Measurements from ENCODE around the gene PTPRN2. TPM values are rescaled to one million over a fixed set of nuclear protein-coding genes. Genes with fewer than 3 reads are reported as not detected.
A peak's percentile ranks its signal among the peaks of the same experiment; 100 is the strongest.
"Not testable (repeated sequence)": the region's sequence is repeated elsewhere in the genome, so short reads cannot be mapped to it uniquely, and the experiment has no call there.

Gene PTPRN2
- polyA plus RNA-seq, 4 donors, result 7.3 to 11.4 (median 8.0) TPM

- no peak for DNase-seq (ENCODE audit: low read depth in 4 of 4, low spot score in 2 of 4)
Measured at GRCh38 chr7:158395780-158396278, 191.8 kb downstream of the PTPRN2 start.

GRCh38 chr7:158395349-158395748 lies 192.3 kb downstream of the PTPRN2 start:
- DNase-seq (ENCODE audit: low read depth in 4 of 4, low spot score in 2 of 4), result no peak

- no peak for DNase-seq (ENCODE audit: low read depth in 4 of 4, low spot score in 2 of 4)
Measured at GRCh38 chr7:158394936-158395335, 192.7 kb downstream of the PTPRN2 start.

- DNase-seq (ENCODE audit: low read depth in 4 of 4, low spot score in 2 of 4), result no peak
Measured at GRCh38 chr7:158393926-158394625, 193.5 kb downstream of the PTPRN2 start.

GRCh38 chr7:158392251-158392650 lies 195.4 kb downstream of the PTPRN2 start:
- no peak for DNase-seq (ENCODE audit: low read depth in 4 of 4, low spot score in 2 of 4)

GRCh38 chr7:158391541-158391940 lies 196.1 kb downstream of the PTPRN2 start:
- DNase-seq (ENCODE audit: low read depth in 4 of 4, low spot score in 2 of 4), result no peak

GRCh38 chr7:158391141-158391540 lies 196.5 kb downstream of the PTPRN2 start:
- DNase-seq (ENCODE audit: low read depth in 4 of 4, low spot score in 2 of 4), result no peak

- no peak for DNase-seq (ENCODE audit: low read depth in 4 of 4, low spot score in 2 of 4)
Measured at GRCh38 chr7:158390460-158390859, 197.2 kb downstream of the PTPRN2 start.

GRCh38 chr7:158389514-158390425 lies 197.9 kb downstream of the PTPRN2 start:
- DNase-seq (ENCODE audit: low read depth in 4 of 4, low spot score in 2 of 4), result no peak

- no peak for DNase-seq (ENCODE audit: low read depth in 4 of 4, low spot score in 2 of 4)
Measured at GRCh38 chr7:158388928-158389327, 198.7 kb downstream of the PTPRN2 start.

- DNase-seq (ENCODE audit: low read depth in 4 of 4, low spot score in 2 of 4), result no peak
Measured at GRCh38 chr7:158388072-158388471, 199.6 kb downstream of the PTPRN2 start.

GRCh38 chr7:158387546-158387891 lies 200.1 kb downstream of the PTPRN2 start:
- DNase-seq (ENCODE audit: low read depth in 4 of 4, low spot score in 2 of 4), result peak in 1 of 4 donors; percentile 23

- DNase-seq (ENCODE audit: low read depth in 4 of 4, low spot score in 2 of 4), result no peak
Measured at GRCh38 chr7:158386866-158387545, 200.6 kb downstream of the PTPRN2 start.

GRCh38 chr7:158386355-158386618 lies 201.3 kb downstream of the PTPRN2 start:
- DNase-seq (ENCODE audit: low read depth in 4 of 4, low spot score in 2 of 4), result no peak

- DNase-seq (ENCODE audit: low read depth in 4 of 4, low spot score in 2 of 4), result not testable (repeated sequence)
Measured at GRCh38 chr7:158385496-158386354, 201.9 kb downstream of the PTPRN2 start.

GRCh38 chr7:158384746-158385145 lies 202.9 kb downstream of the PTPRN2 start:
- DNase-seq (ENCODE audit: low read depth in 4 of 4, low spot score in 2 of 4), result no peak

GRCh38 chr7:158383665-158384064 lies 204.0 kb downstream of the PTPRN2 start:
- no peak for DNase-seq (ENCODE audit: low read depth in 4 of 4, low spot score in 2 of 4)

- no peak for DNase-seq (ENCODE audit: low read depth in 4 of 4, low spot score in 2 of 4)
Measured at GRCh38 chr7:158382363-158383254, 205.0 kb downstream of the PTPRN2 start.

GRCh38 chr7:158381956-158382355 lies 205.7 kb downstream of the PTPRN2 start:
- DNase-seq (ENCODE audit: low read depth in 4 of 4, low spot score in 2 of 4), result no peak

Measured in left renal cortex interstitium (tissue), 4 donors.